Lower leg skin (tissue), 3 donors: ENCODE measurements around the gene RFX2.

ENCODE experiments used
- CTCF ChIP-seq, 3 donors: fragments of 450-650 bp; IDR thresholded peaks; one replicate each; pipeline ENCODE4 v1.5.1; 2016; ENCODE audit warnings: antibody characterized with exemption in 3 of 3, mild to moderate bottlenecking in 3 of 3, moderate library complexity in 2 of 3
- POLR2A ChIP-seq, 2 donors: fragments of 450-650 bp; IDR thresholded peaks; one replicate each; pipeline ENCODE4 v1.6.1; 2016 to 2017; ENCODE audit warnings: antibody characterized with exemption in 2 of 2, mild to moderate bottlenecking in 1 of 2, moderate library complexity in 1 of 2

DNA sequence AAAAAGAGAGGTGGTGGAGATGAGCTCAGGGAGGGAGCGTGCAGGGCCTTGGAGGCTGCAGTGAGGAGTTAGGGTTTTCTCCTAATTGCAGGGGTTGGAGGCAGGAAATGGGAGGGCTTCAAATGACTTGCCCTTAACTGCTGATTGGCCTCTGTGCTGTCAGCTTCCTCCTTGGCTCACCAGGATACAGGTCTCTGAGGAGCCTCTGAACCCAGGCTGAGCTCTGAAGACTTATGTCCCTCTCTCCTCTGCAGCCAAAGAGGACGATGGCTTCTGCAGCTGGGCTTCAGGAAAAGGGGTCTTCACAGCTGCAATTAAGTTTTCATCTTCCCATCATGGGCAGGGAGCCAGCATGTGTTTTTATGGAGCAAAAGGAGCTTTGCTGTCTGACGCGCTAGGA lies 125.7 kb downstream of the RFX2 start:
- TF ChIP-seq CTCF (IDR thresholded peaks at IDR 0.05) (no peak), POLR2A (IDR thresholded peaks at IDR 0.05) (no peak)
